B cell (primary cell): Measurements from ENCODE around the gene ST6GAL1. TPM values are rescaled to one million over a fixed set of nuclear protein-coding genes. Genes with fewer than 3 reads are reported as not detected.

Source experiments
- ATAC-seq: fragments of 200-7000 bp; cut with Tn5 transposase; one replicate; pipeline ENCODE4 v1.10.0; 2021; ENCODE audit warnings: low read depth, mild to moderate bottlenecking, moderate number of reproducible peaks, moderate library complexity
- CTCF ChIA-PET: fragments of 350-600 bp; sonication (Branson Sonifier 250); formaldehyde crosslinking; loops from one replicate; lab custom pipeline; 2021; ENCODE audit warnings: antibody characterized with exemption, inconsistent platforms; lab: Charles Lee
- POLR2A ChIA-PET: fragments of 350-600 bp; sonication (Branson Sonifier 250); formaldehyde crosslinking; loops from one replicate; lab custom pipeline; 2021; ENCODE audit warnings: antibody characterized with exemption; lab: Charles Lee
- DNase-seq: peaks from one replicate; pipeline ENCODE4 v3.0.0; 2013
- H2AFZ ChIP-seq: 2 replicates; pipeline ENCODE4 v1.6.1; 2012; ENCODE audit warnings: mild to moderate bottlenecking, low read depth, low read length; ENCODE audit not compliant: insufficient read depth, poor library complexity, severe bottlenecking
- H3K27ac ChIP-seq, 2 donors: 1 replicate in 1 of 2; 2 replicates in 1 of 2; pipeline ENCODE4 v1.5.1; 2012 to 2013; ENCODE audit warnings: low read length in 2 of 2, mild to moderate bottlenecking in 2 of 2, moderate library complexity in 1 of 2
- H3K27me3 ChIP-seq, 4 experiments: fragments of 200-600 bp in 1 of 4; sonication (generic) in 1 of 4; replicated peaks in 1 of 4; 1 replicate in 2 of 4; 2 replicates in 2 of 4; pipeline versions ENCODE4 v1.6.1 to v1.7.0; 2013 to 2016; ENCODE audit warnings: low read length in 3 of 4, mild to moderate bottlenecking in 2 of 4, mixed read lengths in 1 of 4, moderate library complexity in 1 of 4; ENCODE audit not compliant: insufficient read depth in 4 of 4, control insufficient read depth in 3 of 4; ENCODE audit errors: control extremely low read depth in 1 of 4
- H3K36me3 ChIP-seq, 2 experiments: replicated peaks in 1 of 2; 1 replicate in 1 of 2; 2 replicates in 1 of 2; pipeline versions ENCODE4 v1.6.1 to v1.7.1; 2013; ENCODE audit warnings: low read length in 1 of 2; ENCODE audit not compliant: insufficient read depth in 2 of 2, control insufficient read depth in 1 of 2; ENCODE audit errors: control extremely low read depth in 1 of 2, extremely low read depth in 1 of 2
- H3K4me1 ChIP-seq, 2 donors: fragments of 200-600 bp in 1 of 2; sonication (generic) in 1 of 2; 1 replicate in 1 of 2; 2 replicates in 1 of 2; pipeline versions ENCODE4 v1.5.1 to v1.6.1; 2013 to 2017; ENCODE audit warnings: low read length in 2 of 2; ENCODE audit not compliant: control insufficient read depth in 2 of 2, insufficient read depth in 2 of 2
- H3K4me2 ChIP-seq: replicated peaks from 2 replicates; pipeline ENCODE3; 2012; ENCODE audit warnings: mild to moderate bottlenecking, low read depth, low read length; ENCODE audit not compliant: poor library complexity, severe bottlenecking
- H3K4me3 ChIP-seq, 5 experiments: fragments of 200-600 bp in 1 of 5; sonication (generic) in 1 of 5; 1 replicate in 3 of 5; 2 replicates in 2 of 5; pipeline versions ENCODE4 v1.5.1 to v1.7.0; 2011 to 2016; ENCODE audit warnings: low read length in 4 of 5, mild to moderate bottlenecking in 4 of 5, low read depth in 2 of 5, control low read depth in 1 of 5, moderate library complexity in 1 of 5; ENCODE audit not compliant: insufficient read depth in 1 of 5; ENCODE audit errors: control extremely low read depth in 1 of 5, extremely low read depth in 1 of 5
- H3K79me2 ChIP-seq: fragments of 200-600 bp; sonication (generic); one replicate; pipeline ENCODE4 v1.6.0; 2016; ENCODE audit warnings: low read length; ENCODE audit not compliant: control insufficient read depth, insufficient read depth
- H3K9ac ChIP-seq: fragments of 200-600 bp; sonication (generic); 2 replicates; pipeline ENCODE4 v1.6.1; 2017; ENCODE audit warnings: mild to moderate bottlenecking, low read length, moderate library complexity
- H3K9me3 ChIP-seq, 3 donors: one replicate each; pipeline versions ENCODE4 v1.6.1 to v1.7.1; 2013; ENCODE audit warnings: low read length in 2 of 3; ENCODE audit not compliant: control insufficient read depth in 2 of 3, insufficient read depth in 1 of 3; ENCODE audit errors: control extremely low read depth in 1 of 3
- H4K20me1 ChIP-seq: 2 replicates; pipeline ENCODE4 v1.6.0; 2012; ENCODE audit warnings: mild to moderate bottlenecking, low read length; ENCODE audit not compliant: insufficient read depth, control insufficient read depth, poor library complexity, severe bottlenecking
- H3K27ac Mint-ChIP-seq: one replicate; pipeline ENCODE4 v1.8.0; 2021; ENCODE audit warnings: mixed read lengths
- H3K27me3 Mint-ChIP-seq: one replicate; pipeline ENCODE4 v1.8.0; 2021; ENCODE audit warnings: mixed read lengths
- H3K4me1 Mint-ChIP-seq: one replicate; pipeline ENCODE4 v1.8.0; 2021; ENCODE audit warnings: mixed read lengths
- H3K4me3 Mint-ChIP-seq: one replicate; pipeline ENCODE4 v1.8.0; 2021; ENCODE audit warnings: mixed read lengths
- H3K9me3 Mint-ChIP-seq: one replicate; pipeline ENCODE4 v1.8.0; 2022; ENCODE audit warnings: mixed read lengths; ENCODE audit not compliant: insufficient read depth
- CTCF ChIP-seq: fragments of 200-600 bp; IDR thresholded peaks from one replicate; pipeline ENCODE4 v1.8.0; 2022; ENCODE audit warnings: antibody characterized with exemption, mild to moderate bottlenecking
- EZH2 ChIP-seq: IDR thresholded peaks from 2 replicates; pipeline ENCODE4 v1.6.1; 2012; ENCODE audit warnings: borderline replicate concordance, low read depth, mild to moderate bottlenecking, moderate library complexity, low read length; ENCODE audit not compliant: insufficient read depth, poor library complexity, severe bottlenecking
- WGBS: methylation state at CpG from one replicate; pipeline ENCODE4 v1.1.5; 2013; ENCODE audit warnings: missing lambda C conversion rate; ENCODE audit not compliant: insufficient coverage; 5-methylcytosine and 5-hydroxymethylcytosine counted together
- intact Hi-C: fragments of 100-400 bp; cut with micrococcal nuclease; formaldehyde crosslinking; loops from one replicate; pipeline ENCODE4 v1.10.0; 2022
- polyA plus RNA-seq: library from polyadenylated mRNA; depleted of rRNA; stranded (reverse); fragments of >200 nt; gene quantifications from 2 replicates; pipeline ENCODE4 v1.2.3, GENCODE V29; 2012
- total RNA-seq, 2 donors: library from RNA; stranded (reverse); fragments of 120-200 nt in 1 of 2; gene quantifications; 1 replicate in 1 of 2; 2 replicates in 1 of 2; pipeline versions ENCODE4 v1.2.3 to v1.2.4, GENCODE V29; 2013 to 2022

Gene ST6GAL1
- total and polyA plus RNA-seq, 2 donors (not counting 1 experiment from before 2014, with no cell fraction given) = 174 to 563 TPM

- 98% methylated on average over 3 of the region's 4 CpGs for WGBS
- H3K79me2 ChIP-seq = peaks cover 60% of the 10 kb centered on the region
Measured at GRCh38 chr3:186983659-186984058, 53.3 kb downstream of the ST6GAL1 start.

More at GRCh38 chr3:186983659-186984058, 53.3 kb downstream of the ST6GAL1 start:
- H3K4me1 Mint-ChIP-seq = peaks cover 80% of the 10 kb centered on the region
- H3K9me3 Mint-ChIP-seq = no peaks in the 10 kb centered on the region
- peak overlapping the region; percentile 5 for H3K4me2 ChIP-seq
- no peak for ATAC-seq
- H3K4me3 ChIP-seq = no peak overlapping the region
- no peak for TF ChIP-seq CTCF
- TF ChIP-seq EZH2 = no peak
- no peak for DNase-seq
- peaks cover 51 to 75% of the 10 kb centered on the region in 2 donors for H3K4me1 ChIP-seq
- intact Hi-C loops = no loop called here
- CTCF ChIA-PET = interaction anchor here (0.5 to 1.6 kb wide), 4 partner anchors 82 to 641 kb away, joined by 3 to 8 read pairs (median 3); no protein-coding TSS in a partner anchor
- H3K27ac ChIP-seq = peak overlapping the region in 1 of 2 donors; percentile 63
- H3K27me3 ChIP-seq = no peaks in the 10 kb centered on the region
- H3K36me3 ChIP-seq = peaks cover 0 to 34% of the 10 kb centered on the region in 2 experiments
- peak overlapping the region; percentile 88 for H3K27ac Mint-ChIP-seq
- H3K4me3 Mint-ChIP-seq = no peak overlapping the region
- no peak overlapping the region for H3K9ac ChIP-seq
- H4K20me1 ChIP-seq = no peaks in the 10 kb centered on the region
- no peaks in the 10 kb centered on the region for H3K27me3 Mint-ChIP-seq
- H3K9me3 ChIP-seq = no peaks in the 10 kb centered on the region
- no peak overlapping the region for H2AFZ ChIP-seq
- POLR2A ChIA-PET = interaction anchor here (1.4 kb wide), 1 partner anchor 33 kb away, joined by 5 read pairs; no protein-coding TSS in a partner anchor
